Germinal center (tissue), 1 donor: ENCODE results near the gene STX3.
"Not testable (repeated sequence)": the region's sequence is repeated elsewhere in the genome, so short reads cannot be mapped to it uniquely, and the experiment has no call there.

Source experiments
- DNase-seq: peaks from one replicate; pipeline ENCODE4 v3.0.0; 2012; ENCODE audit warnings: mixed read lengths, low spot score

The STX3 gene

DNA sequence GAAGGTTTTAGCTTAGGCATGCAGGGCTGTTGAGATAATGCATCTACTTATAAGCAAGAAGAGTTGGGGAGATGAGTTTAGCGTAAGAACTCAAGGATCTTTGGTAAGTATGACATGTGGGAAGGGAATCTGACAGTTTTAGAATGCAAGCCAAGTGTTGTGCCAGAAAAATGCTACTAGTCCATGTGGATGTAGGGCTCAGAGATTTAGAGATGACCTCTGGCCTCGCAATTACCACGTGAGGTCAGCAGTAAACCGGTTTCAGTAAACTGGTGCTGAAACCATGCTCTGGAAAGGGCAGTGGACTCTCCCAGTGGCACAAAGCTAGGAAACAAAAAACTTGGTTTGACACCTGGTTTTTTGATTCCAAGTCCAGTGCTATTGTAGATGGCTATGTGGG is 36.5 kb downstream of the STX3 start:
- no peak for DNase-seq

DNA sequence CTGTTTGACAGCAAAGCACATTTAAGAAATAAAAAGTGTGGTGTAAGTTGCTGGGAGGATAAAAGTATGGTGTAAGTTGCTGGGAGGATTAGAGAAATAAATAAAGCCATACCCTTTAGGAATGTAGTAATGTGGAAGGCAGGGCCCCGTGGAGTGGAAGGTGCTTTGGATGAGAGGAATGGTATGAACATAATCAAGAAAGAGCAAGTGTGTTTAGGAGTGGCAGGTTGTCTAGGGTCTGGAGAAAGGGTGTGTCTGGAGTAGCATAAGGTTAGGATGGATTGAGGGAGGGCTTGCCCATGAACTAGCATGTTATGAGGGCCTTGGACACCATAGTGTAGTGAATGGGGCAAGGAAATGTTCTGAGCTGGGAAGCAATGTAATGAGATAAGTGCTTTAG is 37.3 kb downstream of the STX3 start:
- DNase-seq: no peak

DNA sequence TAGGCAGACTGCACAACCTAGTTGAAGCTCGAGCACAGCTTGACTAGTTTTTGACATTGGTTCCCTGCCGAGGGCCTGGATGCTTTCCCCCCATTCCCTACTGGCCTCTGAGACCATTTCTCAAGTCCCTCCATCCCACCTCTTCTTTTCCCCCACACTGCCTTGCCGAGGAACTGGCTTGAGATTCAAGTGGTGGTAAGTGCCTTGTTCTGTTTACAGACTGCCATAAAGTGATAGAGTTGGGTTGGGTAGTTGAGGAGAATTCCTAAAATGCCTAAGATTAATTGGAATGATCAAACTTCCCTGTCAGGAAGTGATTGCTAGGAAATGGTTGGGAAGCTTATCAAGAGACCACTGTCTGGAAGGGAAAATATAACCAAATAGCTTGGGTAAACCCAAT is 39.2 kb downstream of the STX3 start:
- DNase-seq: no peak

DNA sequence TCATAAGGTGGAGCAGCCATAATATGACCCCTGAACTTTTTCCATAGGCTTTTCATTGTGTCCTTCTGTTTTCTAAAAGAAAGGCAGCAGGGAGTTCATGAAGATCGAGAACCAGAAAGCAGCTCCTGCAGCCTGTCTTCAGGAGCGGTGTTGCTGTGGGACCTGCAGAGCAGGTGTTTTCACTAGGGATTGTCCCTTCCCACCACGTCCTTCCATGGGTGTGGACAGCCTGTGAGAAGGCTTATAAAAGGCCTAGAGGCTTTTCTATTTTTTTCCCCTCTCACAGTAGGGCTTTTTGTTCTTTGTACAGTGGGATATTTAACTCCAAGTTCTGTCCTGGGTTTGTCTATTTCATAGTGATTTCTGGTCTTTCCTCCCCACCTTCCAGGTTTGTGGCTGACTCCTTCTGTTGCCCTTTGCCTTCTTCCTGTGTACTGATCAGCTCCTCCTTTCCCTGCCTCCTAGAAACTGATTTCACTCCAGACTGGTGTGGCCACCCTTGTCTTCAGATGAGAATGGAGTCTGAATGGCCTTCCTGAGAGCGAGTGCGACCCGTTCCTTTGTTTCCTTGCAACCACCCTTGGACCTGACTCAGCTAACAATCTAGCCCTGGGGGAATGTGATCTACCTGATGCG is 45.3 kb downstream of the STX3 start:
- DNase-seq: no peak

DNA sequence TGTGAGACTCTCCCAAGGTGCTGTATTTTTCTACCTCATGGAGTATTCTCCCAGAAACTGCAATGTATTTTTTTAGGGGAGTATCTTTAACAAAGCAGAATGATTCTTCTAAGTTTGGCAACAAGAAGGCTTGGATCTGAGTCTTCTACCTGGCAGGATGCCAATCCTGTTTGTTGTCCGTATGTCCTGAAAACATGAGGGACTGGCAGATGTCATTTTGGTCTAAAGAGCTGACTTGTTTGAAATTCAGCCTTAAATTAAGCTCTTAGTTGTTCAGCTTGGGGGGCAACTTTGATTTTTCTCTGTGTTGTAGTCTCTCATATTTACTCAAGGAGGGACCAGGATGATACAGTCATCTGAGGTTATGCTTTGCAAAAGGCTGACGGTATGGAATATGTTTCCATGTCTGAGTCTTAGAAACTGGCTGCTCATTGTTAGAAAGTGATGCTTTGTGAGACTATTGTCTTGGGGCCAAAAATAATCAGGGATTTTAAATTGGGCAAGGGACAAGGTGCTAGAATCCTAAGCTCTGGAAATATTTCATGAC is 46.1 kb downstream of the STX3 start:
- no peak for DNase-seq

DNA sequence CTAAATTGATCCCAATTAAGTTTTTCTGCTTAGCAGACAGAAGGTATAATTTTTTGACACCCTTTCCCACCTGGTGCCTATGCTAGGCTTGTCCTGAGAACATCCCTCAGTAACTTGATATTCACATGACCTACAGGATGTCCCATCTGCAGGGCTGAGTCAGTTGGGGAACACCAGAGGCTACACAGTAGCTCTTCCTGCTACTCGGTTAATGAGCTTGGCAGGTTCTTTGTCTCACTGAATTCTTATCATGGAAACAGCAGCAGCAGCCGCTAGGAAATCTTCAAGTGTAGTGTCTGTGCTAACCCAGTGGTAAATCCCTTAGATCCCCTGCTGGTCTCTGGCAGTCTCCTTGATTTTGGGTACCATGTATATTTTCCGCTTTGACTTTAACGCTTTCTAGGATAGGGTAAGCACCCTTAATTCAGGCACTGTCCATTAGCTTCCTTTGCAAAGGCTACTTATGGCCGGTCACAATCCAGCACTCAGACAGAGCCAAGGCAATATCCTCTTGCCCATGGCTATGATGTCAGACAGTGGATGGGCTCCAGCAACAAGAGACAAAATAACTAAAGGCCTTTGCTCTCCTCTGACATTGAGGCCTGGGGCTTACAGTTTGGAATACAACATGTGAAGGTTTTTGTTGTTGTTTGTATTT is 46.9 kb downstream of the STX3 start:
- no peak for DNase-seq

DNA sequence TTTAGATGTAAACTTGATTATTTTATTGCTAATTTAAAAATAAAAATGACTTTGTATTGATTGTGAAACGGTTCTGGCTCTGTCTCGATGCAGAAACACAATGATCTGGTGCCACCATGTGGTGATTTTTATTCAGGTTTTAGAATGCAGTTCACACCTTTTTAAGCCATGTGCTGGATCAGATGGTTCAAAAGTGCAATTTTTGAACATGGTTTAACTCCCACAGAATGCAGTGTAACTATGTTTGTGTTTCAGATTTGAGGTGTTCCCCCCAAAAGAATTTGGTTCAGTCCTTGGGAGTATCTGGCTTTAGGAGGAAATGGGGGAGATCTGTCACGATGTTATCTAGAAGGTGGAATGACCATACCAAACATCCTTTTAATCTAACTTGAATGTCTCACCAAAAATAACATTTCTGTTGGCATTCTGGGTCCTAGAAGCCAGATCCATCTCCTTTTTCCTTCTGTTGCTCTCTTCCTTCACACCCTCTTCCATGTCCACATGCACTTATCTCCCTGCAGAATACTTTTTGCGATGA is 47.5 kb downstream of the STX3 start:
- DNase-seq: peak; percentile 36

DNA sequence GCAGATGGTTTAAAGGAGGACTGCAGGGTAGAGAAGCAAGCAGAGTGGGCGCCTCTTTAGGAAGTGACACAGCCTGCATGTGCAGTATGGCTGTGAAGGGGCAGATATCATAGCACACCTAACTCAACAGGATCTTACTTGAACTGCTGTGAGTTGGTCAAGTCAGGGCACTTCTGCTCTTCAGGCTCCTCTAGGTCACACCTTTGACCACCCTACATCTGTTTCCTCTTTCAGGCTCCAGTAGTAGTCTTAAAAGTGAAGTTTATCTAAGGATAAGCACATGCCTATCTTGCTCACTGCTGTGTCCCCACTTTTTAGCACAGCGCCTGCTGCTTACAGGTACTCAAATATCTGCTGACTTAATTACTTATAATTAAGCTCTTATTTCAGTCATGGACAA is 48.9 kb downstream of the STX3 start:
- DNase-seq: no peak

DNA sequence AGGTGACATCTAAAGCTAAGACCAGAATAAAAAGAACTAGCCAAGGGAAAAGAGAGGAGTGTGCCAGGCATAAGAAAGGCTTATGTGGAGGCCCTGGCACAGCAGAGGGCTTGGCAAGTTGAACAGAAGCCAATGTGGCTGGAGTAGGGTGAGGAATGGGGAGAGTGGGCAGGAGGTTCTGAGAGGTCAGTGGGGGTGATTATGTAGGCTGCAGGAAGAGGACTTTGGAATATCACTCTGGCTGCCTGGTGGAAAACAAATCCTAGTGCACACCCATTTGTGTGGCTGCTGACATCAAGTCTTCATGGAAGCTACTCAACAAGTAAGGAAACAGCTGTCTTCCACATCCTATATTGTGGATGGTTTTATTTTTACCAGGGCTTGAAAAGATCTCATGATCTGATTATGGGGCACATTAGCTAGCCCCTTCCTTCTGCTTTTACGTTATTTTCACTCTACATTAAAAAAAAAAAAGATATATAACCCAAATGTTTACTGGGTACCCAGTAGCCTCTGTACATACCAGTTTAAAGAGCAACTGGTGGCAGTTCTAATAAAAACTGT is 52.0 kb downstream of the STX3 start:
- no peak for DNase-seq

DNA sequence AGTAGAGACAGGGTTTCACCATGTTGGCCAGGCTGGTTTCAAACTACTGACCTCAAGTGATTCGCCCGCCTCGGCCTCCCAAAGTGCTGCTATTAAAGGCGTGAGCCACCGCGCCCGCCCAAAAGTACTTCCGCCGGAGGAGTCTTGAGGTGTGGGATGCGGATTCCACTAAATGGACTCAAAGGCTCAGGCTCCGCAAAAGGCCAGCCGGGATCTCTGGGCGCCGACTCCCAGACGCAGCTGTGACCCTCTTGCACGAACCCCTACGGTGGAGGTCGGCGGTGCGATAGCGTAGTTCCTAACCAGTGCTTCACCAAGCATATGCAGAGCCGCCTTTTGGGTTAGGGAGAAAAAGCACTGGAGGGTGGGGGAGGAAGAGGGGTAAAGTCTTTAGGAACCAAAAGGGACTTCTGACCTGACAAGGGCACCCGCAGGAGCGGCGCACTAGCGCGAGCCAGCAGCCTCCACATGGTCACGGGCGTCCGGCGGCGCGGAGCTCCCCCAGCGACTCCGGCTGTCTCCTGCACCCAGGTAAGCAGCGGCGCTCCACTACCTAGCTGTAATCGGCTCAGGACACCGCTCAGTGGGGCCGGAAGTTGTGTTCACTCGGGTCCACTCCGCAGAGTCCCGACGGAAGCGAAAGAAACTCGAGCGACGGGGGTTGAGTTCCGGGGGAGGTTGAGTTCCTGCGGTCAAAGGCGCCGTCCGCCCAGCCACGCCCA is 55.2 kb downstream of the STX3 start, which contains the start of gene MRPL16:
TSS of gene MRPL16 (minus strand) at position 590 of the 722 bp plus-strand sequence. CDS start at position 470, 120 bp downstream.
- peak; percentile 89 for DNase-seq

DNA sequence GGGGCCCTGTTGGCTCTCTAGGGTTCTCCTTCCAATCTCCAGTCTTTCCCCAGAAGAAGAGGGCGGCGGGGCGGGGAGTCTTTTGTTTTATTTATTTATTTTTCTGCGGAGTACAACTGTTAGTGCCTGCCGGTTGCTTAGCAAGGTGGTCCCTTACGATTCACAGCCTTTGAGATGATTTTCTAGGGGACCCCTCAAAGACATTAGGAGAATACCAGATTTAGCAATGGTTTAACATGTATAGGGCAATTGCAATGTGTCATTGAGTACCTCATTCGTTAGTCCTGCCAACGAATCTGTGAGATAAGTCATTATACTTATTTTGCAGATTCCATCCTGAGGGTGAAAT is 55.7 kb downstream of the STX3 start:
- DNase-seq: no peak

DNA sequence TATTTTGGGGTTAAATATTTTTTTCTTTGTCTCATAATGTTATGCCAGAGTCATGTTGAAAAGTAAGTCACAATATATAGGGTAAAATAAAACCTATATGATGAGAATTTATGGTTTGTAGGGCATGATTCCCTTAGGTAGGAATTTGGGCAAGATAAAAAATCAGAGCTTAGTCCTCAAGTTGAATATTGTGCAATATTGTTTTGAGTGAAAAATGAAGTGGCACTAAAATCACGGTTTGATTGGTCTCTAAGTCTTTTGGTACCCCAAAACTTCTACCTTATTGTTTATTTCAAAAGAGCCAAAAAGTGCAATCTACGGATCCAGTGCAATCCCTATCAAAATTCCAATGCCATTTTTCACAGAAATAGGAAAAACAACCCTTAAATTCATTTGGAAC is 57.0 kb downstream of the STX3 start:
- DNase-seq: no peak

DNA sequence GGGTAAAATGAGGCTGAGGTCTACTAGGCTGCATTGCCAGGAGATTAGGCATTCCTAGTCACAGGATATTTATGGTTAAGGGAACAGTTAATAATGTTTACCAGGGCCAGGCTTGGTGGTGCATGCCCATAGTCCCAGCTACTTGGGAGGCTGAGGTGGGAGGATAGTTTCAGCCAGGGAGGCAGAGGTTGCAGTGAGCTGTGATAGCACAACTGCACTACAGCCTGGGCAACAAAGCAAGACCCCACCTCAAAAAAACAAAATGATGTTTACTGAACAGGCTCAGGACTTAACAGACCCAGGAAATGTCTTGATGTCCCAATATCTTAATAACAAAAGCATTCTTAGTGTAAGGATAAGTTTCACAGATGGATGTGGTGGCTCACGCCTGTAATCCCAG is 58.2 kb downstream of the STX3 start:
- no peak for DNase-seq

DNA sequence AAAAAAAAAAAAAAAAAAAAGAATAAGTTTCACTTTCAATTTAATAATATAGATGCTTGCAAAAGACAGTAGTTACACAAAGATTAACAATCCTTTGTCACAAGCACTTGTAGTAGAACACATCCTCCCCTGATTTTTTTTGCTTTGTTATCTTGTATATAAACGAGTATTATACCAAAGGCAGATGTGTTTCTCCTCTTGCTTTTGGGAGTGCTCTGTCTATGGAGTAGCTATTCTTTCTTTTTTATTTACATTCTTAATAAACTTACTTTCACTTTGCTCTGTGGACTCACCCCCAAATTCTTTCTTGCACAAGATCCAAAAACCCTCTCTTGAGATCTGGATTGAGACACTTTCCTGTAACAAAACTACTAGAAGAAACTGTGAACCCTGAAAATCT is 58.8 kb downstream of the STX3 start:
- DNase-seq: no peak

DNA sequence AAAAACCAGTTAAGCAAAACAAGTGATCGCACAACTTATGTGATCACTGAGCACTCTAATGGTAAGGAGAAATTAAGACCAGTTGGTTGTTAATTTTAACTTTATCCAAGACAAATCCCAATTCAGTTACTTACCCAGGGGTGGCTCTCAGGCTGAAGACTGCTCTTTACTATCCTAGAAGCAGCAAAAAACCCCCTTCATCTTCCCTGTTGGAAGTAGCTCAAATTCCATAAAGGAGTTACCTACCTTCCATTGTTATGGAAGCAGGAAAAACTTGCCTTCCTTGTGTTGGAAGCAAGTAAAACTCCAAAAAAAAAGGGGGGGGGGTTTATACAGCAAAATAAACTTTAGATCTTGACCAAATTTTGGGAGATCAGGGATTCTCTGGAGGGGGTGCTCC is 60.6 kb downstream of the STX3 start:
- DNase-seq: no peak

DNA sequence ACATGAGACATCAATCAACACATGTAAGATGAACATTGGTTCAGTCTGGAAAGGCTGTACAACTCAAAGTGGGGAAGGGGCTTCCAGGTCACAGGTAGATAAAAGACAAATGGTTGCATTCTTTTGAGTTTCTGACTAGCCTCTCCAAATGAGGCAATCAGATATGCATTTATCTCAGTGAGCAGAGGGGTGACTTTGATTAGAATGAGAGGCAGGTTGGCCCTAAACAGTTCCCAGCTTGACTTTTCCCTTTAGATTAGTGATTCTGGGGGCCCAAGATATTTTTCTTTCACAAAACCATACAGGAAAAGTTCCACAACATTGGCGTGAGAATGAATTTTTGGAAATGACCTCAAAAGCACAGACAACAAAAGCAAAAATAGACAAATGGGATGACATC is 61.3 kb downstream of the STX3 start:
- DNase-seq: not testable (repeated sequence)

DNA sequence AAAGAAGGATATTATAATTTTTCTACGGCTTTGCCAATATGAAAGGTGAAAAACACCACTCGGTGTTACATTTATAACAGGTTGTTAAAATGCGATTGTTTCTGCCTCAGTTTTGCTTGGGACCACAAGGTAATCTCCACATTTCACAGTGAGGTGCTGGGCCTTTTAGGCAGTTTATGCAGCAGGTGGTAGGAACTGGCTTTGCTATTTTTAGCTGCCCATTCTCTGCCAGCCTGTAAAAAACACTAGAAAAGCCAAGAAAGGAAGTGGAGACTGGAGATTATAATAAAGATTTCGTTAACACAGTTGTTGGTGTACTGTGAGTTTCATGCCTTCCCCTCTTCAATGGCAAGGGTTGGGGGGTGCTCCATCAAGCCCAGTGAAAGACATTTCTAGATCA is 63.4 kb downstream of the STX3 start:
- peak; percentile 21 for DNase-seq

DNA sequence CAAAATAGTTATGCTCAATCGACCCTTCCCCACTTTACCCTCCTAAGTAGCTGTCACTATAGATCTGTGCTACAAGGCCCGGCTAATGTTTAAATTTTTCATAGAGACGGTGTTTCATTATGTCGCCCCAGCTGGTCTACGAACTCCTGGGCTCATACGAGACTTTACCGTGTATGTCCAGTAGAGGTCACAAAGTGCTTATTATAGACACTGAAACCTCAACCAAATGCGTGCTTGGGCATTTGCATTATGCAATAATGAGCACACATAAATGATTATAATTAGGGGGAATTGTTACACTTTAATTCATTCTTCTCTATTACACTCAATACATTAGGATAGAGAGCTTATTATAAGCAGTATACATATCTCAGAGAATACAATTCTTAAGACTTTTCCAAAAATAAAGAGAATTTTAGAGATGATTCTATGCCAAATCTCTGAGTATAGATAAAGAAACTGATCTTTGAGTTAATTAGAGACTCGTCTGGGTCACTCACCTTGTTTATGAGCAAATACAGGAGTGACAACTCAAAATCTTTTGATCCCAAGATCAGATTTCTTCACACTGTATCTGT is 67.9 kb downstream of the STX3 start:
- DNase-seq: peak; percentile 15

DNA sequence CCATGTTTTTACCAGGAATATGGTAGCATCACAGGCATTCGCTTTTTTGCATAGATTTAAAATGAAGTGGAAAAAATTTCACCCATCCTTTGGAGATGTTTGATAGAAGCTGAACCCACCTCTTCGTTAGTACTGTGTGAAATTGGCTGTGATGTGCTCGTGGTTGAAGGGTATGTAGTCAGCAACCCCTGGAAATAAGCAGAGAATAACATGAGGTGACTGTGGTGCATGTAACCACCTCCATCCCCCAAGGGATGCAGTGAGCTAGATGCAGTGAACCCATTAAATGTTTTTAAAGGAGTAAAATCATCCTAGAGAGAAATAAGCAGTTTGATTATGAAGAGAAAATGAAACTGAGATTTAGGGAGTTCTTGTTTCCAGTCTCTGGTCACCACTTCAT is 74.2 kb downstream of the STX3 start:
- no peak for DNase-seq

DNA sequence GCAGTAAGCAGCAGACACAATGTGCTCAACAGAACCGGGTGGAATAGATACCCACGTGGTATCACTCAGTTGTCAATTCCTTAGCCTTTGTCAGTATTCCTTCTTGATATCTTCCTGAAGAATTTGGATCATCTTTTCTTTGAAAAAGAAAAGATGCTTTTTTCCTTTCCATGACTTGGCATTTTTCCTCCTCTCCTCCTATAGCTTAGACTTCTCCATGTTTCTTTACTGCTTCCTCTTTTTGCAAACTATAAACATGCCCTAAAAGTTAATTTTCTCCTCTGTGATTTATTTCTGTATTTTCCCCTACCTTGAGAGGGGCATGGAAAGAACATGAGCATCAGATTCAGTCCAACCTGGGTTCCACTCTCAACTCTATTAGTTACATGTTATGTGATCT is 78.4 kb downstream of the STX3 start:
- DNase-seq: no peak

DNA sequence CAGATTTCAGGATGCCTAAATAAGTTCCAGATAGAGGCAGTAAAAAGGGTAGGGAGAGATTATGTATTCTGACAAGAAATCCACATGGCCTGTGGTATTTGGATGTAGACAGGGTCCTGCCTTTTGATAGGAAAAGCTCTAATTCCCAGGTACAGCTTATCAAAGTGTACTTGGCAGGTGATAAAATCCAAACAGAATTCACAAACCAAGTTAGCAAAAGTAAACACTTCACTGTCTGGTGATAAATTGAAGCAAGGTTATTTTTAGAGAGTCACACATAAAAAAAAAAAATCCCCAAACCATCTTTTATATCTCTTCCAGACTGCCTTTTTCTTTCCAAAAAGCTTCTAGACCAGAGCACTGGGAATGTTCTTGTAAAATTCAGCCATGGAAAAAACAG is 84.4 kb downstream of the STX3 start:
- DNase-seq: no peak

DNA sequence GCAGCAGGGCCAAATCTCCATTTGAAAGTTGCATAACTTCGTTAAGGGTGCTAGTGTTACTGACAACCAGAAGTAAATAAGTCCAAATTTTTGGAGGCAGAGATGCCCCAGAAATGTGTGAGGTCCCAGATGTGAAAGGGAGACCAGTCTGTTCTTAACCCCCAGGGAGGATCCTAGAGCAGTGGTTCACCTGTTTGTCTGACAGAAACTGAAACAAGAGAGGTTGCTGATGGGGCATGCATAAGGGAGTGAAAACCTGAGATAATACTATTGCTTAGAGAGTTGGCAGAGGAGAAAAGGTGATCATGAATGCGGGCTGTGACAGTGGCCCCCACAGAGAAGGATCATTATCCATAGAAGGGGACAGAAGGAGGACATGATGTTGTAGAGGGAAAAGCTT is 86.3 kb downstream of the STX3 start:
- no peak for DNase-seq
